Liver (tissue), 3 donors: ENCODE measurements around the gene MTIF3.

Experiments
- FOXA1 ChIP-seq: IDR thresholded peaks from 2 replicates; pipeline ENCODE4 v1.6.1; 2016; ENCODE audit warnings: antibody characterized with exemption
- GABPA ChIP-seq, 2 donors: IDR thresholded peaks in 1 of 2; conservative IDR thresholded peaks in 1 of 2; 2 replicates each; pipeline ENCODE4 v1.6.1; 2016; ENCODE audit warnings: antibody characterized with exemption in 2 of 2, mild to moderate bottlenecking in 1 of 2, moderate library complexity in 1 of 2
- HNF4A ChIP-seq, 2 donors: conservative IDR thresholded peaks; 2 replicates each; pipeline ENCODE4 v1.6.1; 2016; ENCODE audit warnings: antibody characterized with exemption in 2 of 2, mild to moderate bottlenecking in 2 of 2
- HNF4G ChIP-seq: IDR thresholded peaks from 2 replicates; pipeline ENCODE4 v1.6.1; 2016; ENCODE audit warnings: antibody characterized with exemption
- JUND ChIP-seq, 2 donors: IDR thresholded peaks; 2 replicates each; pipeline ENCODE4 v1.6.1; 2016; ENCODE audit warnings: antibody characterized with exemption in 2 of 2
- SP1 ChIP-seq: IDR thresholded peaks from 2 replicates; pipeline ENCODE4 v1.6.1; 2018; ENCODE audit warnings: antibody characterized with exemption, mild to moderate bottlenecking
- TAF1 ChIP-seq: conservative IDR thresholded peaks from 2 replicates; pipeline ENCODE4 v1.6.1; 2016; ENCODE audit warnings: antibody characterized with exemption, mild to moderate bottlenecking
- YY1 ChIP-seq: IDR thresholded peaks from 2 replicates; pipeline ENCODE4 v1.6.1; 2016; ENCODE audit warnings: antibody characterized with exemption, mild to moderate bottlenecking
- TF ChIP-seq, protein P1 (sequence below): fragments of 150-350 bp; IDR thresholded peaks from 2 replicates; pipeline ENCODE4 v1.5.1; 2017; ENCODE audit warnings: improper control_type of control experiment, low read depth, low read length; ENCODE audit not compliant: missing input control
- TF ChIP-seq, protein P2 (sequence below): IDR thresholded peaks from 2 replicates; pipeline ENCODE4 v1.6.1; 2016; ENCODE audit warnings: antibody characterized with exemption
- TF ChIP-seq, protein P3 (sequence below): IDR thresholded peaks from 2 replicates; pipeline ENCODE4 v1.6.1; 2016; ENCODE audit warnings: antibody characterized with exemption, mild to moderate bottlenecking
- donor health status: healthy.
- donor health status: healthy.

DNA sequence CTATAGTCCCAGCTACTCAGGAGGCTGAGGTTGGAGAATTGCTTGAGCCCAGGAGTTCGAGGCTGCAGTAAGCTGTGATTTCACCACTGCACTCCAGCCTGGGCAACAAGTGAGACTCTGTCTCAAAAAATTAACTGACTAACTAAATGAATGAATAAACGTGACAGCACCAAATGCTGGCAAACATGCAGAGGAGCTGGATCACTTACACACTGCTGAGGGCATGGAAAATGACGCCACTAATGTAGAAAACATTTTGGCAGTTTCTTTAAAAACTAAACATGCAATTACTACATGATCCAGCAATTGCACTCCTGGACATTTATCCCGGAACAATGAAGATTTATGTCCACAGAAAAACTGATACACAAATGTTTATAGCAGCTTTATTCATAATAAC lies 57.3 kb downstream of the MTIF3 start:
- TF ChIP-seq YY1 (no peak), HNF4G (no peak), SP1 (no peak), FOXA1 (no peak), HNF4A (conservative IDR thresholded peaks at IDR 0.05) (no peak), TAF1 (no peak), GABPA (IDR thresholded peaks at IDR 0.05 in 1 of 2, conservative IDR thresholded peaks at IDR 0.05 in 1 of 2) (no peak), JUND (IDR thresholded peaks at IDR 0.05) (no peak)
- TF ChIP-seq, protein P1, sequence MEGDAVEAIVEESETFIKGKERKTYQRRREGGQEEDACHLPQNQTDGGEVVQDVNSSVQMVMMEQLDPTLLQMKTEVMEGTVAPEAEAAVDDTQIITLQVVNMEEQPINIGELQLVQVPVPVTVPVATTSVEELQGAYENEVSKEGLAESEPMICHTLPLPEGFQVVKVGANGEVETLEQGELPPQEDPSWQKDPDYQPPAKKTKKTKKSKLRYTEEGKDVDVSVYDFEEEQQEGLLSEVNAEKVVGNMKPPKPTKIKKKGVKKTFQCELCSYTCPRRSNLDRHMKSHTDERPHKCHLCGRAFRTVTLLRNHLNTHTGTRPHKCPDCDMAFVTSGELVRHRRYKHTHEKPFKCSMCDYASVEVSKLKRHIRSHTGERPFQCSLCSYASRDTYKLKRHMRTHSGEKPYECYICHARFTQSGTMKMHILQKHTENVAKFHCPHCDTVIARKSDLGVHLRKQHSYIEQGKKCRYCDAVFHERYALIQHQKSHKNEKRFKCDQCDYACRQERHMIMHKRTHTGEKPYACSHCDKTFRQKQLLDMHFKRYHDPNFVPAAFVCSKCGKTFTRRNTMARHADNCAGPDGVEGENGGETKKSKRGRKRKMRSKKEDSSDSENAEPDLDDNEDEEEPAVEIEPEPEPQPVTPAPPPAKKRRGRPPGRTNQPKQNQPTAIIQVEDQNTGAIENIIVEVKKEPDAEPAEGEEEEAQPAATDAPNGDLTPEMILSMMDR = no peak
- TF ChIP-seq, protein P2, sequence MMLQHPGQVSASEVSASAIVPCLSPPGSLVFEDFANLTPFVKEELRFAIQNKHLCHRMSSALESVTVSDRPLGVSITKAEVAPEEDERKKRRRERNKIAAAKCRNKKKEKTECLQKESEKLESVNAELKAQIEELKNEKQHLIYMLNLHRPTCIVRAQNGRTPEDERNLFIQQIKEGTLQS = no peak
- TF ChIP-seq, protein P3, sequence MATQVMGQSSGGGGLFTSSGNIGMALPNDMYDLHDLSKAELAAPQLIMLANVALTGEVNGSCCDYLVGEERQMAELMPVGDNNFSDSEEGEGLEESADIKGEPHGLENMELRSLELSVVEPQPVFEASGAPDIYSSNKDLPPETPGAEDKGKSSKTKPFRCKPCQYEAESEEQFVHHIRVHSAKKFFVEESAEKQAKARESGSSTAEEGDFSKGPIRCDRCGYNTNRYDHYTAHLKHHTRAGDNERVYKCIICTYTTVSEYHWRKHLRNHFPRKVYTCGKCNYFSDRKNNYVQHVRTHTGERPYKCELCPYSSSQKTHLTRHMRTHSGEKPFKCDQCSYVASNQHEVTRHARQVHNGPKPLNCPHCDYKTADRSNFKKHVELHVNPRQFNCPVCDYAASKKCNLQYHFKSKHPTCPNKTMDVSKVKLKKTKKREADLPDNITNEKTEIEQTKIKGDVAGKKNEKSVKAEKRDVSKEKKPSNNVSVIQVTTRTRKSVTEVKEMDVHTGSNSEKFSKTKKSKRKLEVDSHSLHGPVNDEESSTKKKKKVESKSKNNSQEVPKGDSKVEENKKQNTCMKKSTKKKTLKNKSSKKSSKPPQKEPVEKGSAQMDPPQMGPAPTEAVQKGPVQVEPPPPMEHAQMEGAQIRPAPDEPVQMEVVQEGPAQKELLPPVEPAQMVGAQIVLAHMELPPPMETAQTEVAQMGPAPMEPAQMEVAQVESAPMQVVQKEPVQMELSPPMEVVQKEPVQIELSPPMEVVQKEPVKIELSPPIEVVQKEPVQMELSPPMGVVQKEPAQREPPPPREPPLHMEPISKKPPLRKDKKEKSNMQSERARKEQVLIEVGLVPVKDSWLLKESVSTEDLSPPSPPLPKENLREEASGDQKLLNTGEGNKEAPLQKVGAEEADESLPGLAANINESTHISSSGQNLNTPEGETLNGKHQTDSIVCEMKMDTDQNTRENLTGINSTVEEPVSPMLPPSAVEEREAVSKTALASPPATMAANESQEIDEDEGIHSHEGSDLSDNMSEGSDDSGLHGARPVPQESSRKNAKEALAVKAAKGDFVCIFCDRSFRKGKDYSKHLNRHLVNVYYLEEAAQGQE = no peak
